Nephron (organoid): ENCODE results near the gene CORO2B.

Experiments
- H3K27ac Mint-ChIP-seq, 3 experiments: 2 replicates each; pipeline ENCODE4 v1.8.0; 2020; ENCODE audit warnings: mixed read lengths in 3 of 3, mild to moderate bottlenecking in 2 of 3, moderate library complexity in 1 of 3
- H3K27me3 Mint-ChIP-seq: 2 replicates; pipeline ENCODE4 v1.8.0; 2021; ENCODE audit warnings: low read depth, mild to moderate bottlenecking, moderate library complexity, mixed read lengths
- H3K36me3 Mint-ChIP-seq: 2 replicates; pipeline ENCODE4 v1.8.0; 2020; ENCODE audit warnings: low read depth, mixed read lengths
- H3K4me1 Mint-ChIP-seq: 2 replicates; pipeline ENCODE4 v1.8.0; 2020; ENCODE audit warnings: mixed read lengths
- H3K4me3 Mint-ChIP-seq, 3 experiments: 2 replicates each; pipeline ENCODE4 v1.8.0; 2020; ENCODE audit warnings: mild to moderate bottlenecking in 3 of 3, mixed read lengths in 3 of 3, moderate library complexity in 2 of 3
- H3K9me3 Mint-ChIP-seq: 2 replicates; pipeline ENCODE4 v1.8.0; 2020; ENCODE audit warnings: mixed read lengths
- CTCF ChIP-seq, 3 experiments: fragments of 200-600 bp; sonication (generic); IDR thresholded peaks; one replicate each; pipeline ENCODE4 v1.5.0; 2021; ENCODE audit warnings: antibody characterized with exemption in 3 of 3; ENCODE audit not compliant: unreplicated experiment in 3 of 3

CORO2B gene

DNA sequence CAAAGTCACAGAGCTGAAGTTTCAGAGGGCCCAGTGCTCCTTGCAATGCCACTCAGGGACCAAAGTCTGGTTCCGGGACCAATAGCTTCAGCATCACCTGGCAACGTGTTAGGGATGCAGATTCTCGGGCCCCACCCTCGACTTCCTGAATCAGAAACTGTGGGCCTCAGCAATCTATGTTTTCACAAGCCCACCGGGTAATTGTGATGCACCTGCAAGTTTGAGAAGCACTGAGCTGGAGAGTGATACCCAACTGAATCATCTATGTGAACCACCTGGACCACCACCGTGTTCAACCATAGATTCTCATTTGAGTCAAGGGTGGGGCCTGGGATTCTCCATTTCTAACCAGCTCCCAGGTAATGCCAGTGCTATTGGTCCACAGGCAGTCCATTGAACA lies 55.7 kb downstream of the CORO2B start:
- Mint-ChIP-seq H3K9me3 (no peaks in the 10 kb centered on the region), H3K36me3 (no peaks in the 10 kb centered on the region), H3K27me3 (peaks cover 3% of the 10 kb centered on the region), H3K27ac (peak overlapping the region in 1 of 3 experiments; percentile 88), H3K4me3 (no peak overlapping the region), H3K4me1 (peaks cover 84% of the 10 kb centered on the region)
- TF ChIP-seq CTCF (IDR thresholded peaks at IDR 0.05; ENCODE audit: unreplicated experiment in 3 of 3): no peak

DNA sequence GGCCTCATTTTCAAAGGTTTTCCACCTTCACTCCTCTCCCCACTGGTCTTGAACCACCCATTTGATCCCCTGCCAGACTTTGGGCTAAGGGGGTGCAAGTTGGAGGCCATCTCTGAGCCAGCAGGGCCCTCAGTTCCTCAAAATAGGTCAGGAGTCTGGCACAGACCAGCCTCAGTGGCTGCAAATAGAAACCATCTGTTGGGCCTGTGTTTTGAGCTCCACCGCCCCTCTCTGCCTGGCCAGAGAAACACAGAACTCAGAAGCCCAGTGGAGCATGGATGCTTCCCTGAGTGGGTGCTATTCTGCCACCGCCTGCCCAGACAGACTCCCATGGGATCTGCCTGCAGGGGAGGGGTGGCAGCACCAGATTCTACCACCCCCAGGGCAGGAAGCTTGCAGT lies 56.3 kb downstream of the CORO2B start:
- H3K4me3 Mint-ChIP-seq: no peak overlapping the region
- H3K9me3 Mint-ChIP-seq: no peaks in the 10 kb centered on the region
- TF ChIP-seq CTCF (IDR thresholded peaks at IDR 0.05; ENCODE audit: unreplicated experiment in 3 of 3): no peak
- peak overlapping the region; percentile 66 to 99 (median 98) for H3K27ac Mint-ChIP-seq
- H3K4me1 Mint-ChIP-seq: peaks cover 84% of the 10 kb centered on the region
- H3K36me3 Mint-ChIP-seq: no peaks in the 10 kb centered on the region
- H3K27me3 Mint-ChIP-seq: peaks cover 3% of the 10 kb centered on the region

DNA sequence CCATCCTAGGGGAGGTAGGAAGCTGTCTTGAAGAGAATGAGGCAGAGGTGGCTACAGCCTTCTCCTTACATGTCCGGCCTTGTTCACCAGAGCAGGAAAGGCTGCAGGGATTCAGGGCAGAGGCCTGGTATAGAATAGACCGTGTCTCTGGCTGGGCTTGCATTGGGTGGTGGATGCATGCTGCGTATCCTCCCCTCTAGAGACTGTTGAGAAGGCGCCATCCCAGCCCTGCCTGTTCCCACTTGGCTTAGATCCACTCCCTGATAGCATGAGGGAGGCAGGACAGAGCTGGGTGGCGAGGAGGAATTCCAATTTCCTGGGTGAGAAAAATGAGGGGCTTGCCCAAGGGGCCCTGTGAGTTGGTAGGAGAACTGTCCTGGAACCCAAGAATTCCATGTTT lies 57.5 kb downstream of the CORO2B start:
- no peak for TF ChIP-seq CTCF (IDR thresholded peaks at IDR 0.05; ENCODE audit: unreplicated experiment in 3 of 3)

GRCh38 chr15:68637767-68638404 lies 59.1 kb downstream of the CORO2B start:
- Mint-ChIP-seq H3K27ac (peak overlapping the region; percentile 98 to 99 (median 98)), H3K4me3 (peak overlapping the region; percentile 24 to 57 (median 44)), H3K27me3 (peaks cover 2% of the 10 kb centered on the region), H3K36me3 (no peaks in the 10 kb centered on the region), H3K4me1 (peaks cover 78% of the 10 kb centered on the region), H3K9me3 (no peaks in the 10 kb centered on the region)
- TF ChIP-seq CTCF (IDR thresholded peaks at IDR 0.05; ENCODE audit: unreplicated experiment in 3 of 3): no peak

More for the DNA sequence above, 57.5 kb downstream of the CORO2B start:
- Mint-ChIP-seq H3K36me3 (no peaks in the 10 kb centered on the region), H3K4me1 (peaks cover 85% of the 10 kb centered on the region), H3K9me3 (no peaks in the 10 kb centered on the region), H3K27ac (peak overlapping the region; percentile 66 to 99 (median 98)), H3K4me3 (peak overlapping the region in 2 of 3 experiments; percentile 12 to 14), H3K27me3 (peaks cover 3% of the 10 kb centered on the region)

- no peaks in the 10 kb centered on the region for H3K27me3 Mint-ChIP-seq
- H3K27ac Mint-ChIP-seq: peak overlapping the region; percentile 91 to 99 (median 98)
- no peaks in the 10 kb centered on the region for H3K36me3 Mint-ChIP-seq
- H3K4me3 Mint-ChIP-seq: no peak overlapping the region
- H3K9me3 Mint-ChIP-seq: no peaks in the 10 kb centered on the region
- TF ChIP-seq CTCF (IDR thresholded peaks at IDR 0.05; ENCODE audit: unreplicated experiment in 3 of 3): no peak
- H3K4me1 Mint-ChIP-seq: peaks cover 75% of the 10 kb centered on the region
Measured at GRCh38 chr15:68638953-68639515, 60.2 kb downstream of the CORO2B start.
